ENCODE results near the gene PPFIBP1.

DNA sequence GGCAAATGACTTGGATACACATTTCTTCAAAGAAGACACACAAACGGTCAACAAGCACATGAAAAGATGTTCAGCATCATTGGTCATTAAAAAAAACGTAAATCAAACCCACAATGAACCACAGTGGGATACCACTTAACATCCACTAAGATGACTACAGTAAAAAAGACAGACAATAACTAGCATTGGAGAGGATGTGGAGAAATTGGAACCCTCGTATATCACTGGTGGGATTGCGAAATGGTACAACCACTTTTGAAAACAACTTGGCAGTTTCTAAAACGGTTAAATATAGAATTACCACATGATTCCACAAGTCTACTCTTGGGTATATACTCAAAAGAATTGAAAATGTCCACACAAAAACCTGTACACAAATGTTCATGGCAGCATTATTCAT lies 25.2 kb upstream of the PPFIBP1 start:
- no peak for TF ChIP-seq CTCF (IDR thresholded peaks at IDR 0.05)
- no peak for TF ChIP-seq REST (IDR thresholded peaks at IDR 0.05; ENCODE audit: insufficient read depth in 1 of 2, low read depth in 2 of 2, low read length in 1 of 2)
